GM19438 (cell line): ENCODE measurements around the gene INSYN2B.

Experiments used
- ATAC-seq: cut with Tn5 transposase; IDR thresholded peaks from one replicate; pipeline ENCODE4 v1.9.1; 2021; ENCODE audit warnings: low read depth; ENCODE audit not compliant: unreplicated experiment

The INSYN2B gene

GRCh38 chr5:169897481-169897880 lies 82.8 kb downstream of the INSYN2B start:
- ATAC-seq: no peak

DNA sequence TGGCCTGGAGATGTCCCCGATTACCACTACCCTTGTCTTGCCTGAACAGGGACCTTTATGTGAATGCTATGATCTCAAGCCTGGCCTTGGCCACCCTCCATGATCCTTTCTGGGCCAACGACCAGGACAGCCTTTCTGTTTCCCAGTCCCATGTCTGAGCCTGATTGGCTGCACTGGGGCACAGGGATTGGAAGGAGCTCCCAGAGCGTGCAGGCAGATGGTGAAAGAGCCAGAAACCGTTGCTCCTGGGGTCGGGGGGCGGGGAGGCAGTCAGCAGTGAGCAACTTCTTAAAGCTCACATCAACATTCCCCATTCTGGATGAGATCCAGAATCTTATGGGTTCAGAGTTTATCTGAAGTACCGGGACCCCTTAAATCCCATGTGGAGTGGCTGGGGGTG lies 84.4 kb downstream of the INSYN2B start:
- no peak for ATAC-seq

DNA sequence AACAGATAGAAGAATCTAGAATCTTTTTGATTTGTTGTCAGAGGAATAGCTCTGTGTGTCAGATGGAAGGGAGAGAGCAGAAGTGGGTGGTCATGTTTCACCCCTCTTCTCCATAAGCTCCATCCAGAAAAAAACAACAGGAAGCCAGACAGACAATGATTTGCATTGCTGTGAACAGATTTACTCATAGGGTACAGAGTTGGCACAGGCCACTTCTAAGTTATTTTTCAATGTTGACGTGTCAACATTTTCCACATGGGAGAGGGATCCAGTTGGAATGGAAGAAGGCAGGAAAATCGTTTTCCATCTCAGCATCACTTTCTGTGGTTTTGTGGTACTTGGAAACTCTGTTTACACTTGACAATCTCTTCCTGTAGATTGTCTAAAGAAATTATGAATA lies 86.7 kb downstream of the INSYN2B start:
- no peak for ATAC-seq

- no peak for ATAC-seq
Measured at GRCh38 chr5:169893010-169893409, 87.3 kb downstream of the INSYN2B start.

GRCh38 chr5:169889572-169889971 lies 90.7 kb downstream of the INSYN2B start:
- ATAC-seq: no peak

DNA sequence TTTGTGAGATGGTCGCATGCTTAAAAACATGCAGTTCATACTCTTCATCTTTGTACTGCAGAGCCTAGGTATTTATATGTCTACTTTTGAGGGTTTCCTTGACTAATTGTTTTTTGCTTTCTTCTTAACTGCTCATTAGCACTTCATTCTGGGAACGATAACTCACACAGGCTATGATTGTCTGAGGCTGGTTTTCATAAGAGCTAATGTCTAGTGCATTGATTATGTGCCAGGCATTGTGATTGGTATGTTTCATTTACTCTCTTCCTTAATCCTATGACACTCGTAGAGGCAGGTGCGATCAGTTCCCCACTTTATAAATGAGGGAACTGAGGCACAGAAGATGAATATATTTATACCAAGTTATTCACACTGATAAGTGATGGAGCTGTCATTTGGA lies 93.6 kb downstream of the INSYN2B start:
- no peak for ATAC-seq

DNA sequence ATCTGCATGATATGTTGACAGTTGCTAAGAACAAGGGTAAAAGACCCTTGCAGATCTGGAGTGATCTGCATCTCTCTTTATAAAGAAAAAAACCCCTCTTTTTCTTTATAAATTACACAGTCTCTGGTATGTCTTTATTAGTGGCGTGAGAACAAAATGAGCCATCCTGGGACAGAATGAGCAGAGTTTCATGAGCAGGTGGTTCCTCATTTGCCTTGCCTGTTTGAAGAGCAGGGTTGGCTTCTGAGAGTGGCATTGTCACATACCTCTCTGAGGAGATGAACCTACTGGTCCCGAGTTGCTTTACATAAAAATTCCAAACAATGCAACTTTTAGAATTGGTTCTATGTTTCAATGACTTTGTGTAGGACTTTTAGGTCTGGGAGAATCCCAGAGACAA lies 94.3 kb downstream of the INSYN2B start:
- ATAC-seq: no peak

DNA sequence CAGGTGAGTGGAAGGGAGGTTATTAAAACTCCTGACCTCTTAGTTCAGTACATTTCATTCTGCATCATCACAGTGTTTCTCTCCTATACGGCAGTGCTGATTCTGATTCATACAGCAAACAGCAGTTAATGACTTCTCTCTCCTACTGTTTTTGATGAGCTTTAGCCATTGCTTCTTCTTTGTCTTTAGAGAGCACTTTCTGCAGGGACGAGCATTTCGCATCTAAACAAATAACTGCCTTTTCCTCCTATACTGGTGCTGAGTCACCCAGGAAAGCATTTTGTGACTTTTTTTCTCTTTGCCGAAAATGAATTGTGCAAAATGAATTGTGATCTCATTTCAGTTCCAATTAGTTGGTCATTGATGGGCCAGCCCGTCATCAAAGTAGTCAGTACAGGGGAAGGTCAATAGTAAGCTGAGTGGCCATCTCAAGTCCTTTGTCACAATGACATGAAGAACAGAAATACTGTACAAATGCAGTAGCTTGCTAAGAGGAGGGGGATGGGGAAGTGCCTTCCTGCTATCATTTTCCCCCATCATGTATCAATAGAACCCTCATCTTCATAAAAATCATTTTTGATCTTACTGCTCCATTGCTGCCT lies 98.5 kb downstream of the INSYN2B start:
- no peak for ATAC-seq

- ATAC-seq: no peak
Measured at GRCh38 chr5:169880785-169881184, 99.5 kb downstream of the INSYN2B start.

- ATAC-seq: no peak
Measured at GRCh38 chr5:169880012-169880663, 100.2 kb downstream of the INSYN2B start.

DNA sequence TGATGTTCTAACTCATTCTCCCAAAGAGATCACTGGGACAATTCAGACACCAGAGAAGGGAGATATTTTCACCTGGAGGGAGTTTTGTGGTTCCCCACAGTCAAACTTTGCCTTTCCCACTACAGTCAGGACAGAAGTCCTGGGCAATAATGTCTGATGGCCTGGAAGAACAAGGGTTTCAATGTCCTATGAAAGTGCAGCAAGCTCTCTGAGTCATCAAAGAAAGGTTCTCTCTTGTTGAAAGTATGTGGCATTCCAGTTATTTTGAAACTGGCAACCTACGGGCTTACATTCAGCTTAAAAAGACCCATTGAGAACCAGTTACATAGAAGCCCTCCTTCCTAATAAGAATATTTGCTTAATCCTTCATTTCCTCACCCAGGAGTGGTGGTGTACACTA lies 103.9 kb downstream of the INSYN2B start:
- no peak for ATAC-seq

DNA sequence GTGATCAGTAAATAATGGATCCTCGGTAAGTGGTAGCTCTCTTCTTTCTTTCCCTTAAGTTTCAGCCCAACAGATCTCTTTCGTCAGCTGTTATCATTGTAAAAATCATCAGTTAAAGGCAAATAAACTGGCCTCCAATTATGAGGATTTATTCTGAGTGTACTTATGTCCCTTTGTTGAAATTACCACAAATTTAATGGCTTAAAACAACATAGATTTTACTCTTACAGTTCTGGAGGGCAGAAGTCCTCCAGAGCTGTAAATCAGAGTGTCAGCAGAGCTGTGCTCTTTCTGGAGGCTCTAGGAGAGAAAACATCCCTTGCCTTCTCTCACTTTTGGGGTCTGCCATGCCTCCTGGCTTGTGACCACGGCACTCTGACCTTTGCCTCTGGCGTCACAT lies 104.6 kb downstream of the INSYN2B start:
- no peak for ATAC-seq

GRCh38 chr5:169875091-169875728 lies 105.1 kb downstream of the INSYN2B start:
- no peak for ATAC-seq

GRCh38 chr5:169874621-169875020 lies 105.7 kb downstream of the INSYN2B start:
- ATAC-seq: no peak

DNA sequence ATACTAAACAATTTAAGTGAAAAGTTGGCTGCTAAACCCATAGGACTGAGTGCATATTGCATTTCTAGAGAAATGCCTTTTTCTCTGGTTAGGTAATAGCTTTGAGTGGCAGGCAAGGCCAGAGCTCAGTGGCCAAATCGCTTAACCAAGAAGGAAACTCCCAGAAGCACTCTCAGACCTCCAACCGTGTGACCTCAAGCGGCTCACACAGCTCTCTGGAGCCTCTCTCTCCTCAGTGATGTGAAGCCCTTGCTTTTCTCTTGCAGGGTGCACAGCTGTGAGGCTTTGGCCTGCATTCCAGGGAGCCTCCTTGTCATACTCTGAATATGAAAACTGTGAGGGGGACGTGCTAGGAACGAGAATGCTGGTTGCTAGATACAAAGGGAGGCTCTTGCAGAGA lies 106.7 kb downstream of the INSYN2B start:
- no peak for ATAC-seq

GRCh38 chr5:169871826-169872490 lies 108.3 kb downstream of the INSYN2B start:
- ATAC-seq: no peak

DNA sequence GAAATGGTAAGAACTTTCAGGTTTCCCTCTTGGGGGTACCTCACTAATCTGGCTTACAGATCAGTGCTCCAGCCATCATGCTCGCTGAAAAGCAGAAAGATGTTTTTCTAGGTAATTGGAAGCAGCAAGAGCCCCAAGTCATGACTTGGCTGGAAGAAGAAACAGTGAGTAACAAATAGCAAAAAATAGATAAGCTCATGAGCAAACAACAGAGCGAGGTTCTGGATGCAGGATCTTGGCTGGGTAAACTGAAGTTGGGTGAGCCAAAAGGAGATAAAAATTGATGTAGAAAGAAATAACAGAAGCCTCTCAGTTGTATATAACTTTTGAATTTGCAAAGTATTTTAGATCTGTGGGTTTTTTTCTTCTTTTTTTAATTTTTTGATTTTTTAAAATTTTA lies 110.1 kb downstream of the INSYN2B start:
- no peak for ATAC-seq

GRCh38 chr5:169869066-169869465 lies 111.2 kb downstream of the INSYN2B start:
- no peak for ATAC-seq

GRCh38 chr5:169867347-169867746 lies 112.9 kb downstream of the INSYN2B start:
- no peak for ATAC-seq

DNA sequence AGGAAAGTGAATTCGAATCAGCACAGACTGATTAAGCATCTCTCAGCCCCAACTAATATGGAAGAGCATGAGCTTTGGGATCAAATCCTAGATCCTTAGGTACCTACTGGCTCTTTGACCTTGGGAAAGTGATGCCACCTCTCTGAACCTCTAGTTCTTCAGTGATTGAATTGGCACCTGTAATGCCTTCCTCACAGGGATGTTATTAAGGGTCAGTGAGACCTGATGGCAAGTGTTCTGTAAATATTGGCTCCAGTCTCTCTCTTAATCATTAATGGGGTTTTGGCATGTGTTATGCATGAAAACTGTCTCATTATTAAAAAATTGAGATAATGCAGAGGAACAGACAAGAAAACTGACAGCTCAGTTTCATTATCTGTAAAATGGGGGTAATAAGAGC lies 115.8 kb downstream of the INSYN2B start:
- no peak for ATAC-seq

DNA sequence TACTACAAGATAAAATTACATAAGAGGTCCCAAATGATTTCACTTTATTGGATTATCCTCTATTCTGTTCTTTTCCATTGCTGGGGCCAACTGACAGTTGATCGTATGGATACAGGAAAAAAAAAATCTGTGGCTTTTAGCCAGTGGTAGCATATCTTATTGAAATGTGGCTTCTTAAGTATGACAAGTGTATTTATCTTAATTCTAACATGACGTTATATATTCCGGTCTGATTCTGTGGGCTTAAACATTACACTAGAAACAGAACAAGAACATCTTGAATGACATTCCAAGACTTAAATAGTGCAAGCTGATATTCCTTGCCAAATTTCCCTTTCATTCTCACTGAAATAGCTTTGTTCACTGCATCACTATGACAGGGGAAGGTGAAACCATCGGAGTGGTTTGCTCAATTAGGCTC lies 117.9 kb downstream of the INSYN2B start:
- ATAC-seq: no peak

DNA sequence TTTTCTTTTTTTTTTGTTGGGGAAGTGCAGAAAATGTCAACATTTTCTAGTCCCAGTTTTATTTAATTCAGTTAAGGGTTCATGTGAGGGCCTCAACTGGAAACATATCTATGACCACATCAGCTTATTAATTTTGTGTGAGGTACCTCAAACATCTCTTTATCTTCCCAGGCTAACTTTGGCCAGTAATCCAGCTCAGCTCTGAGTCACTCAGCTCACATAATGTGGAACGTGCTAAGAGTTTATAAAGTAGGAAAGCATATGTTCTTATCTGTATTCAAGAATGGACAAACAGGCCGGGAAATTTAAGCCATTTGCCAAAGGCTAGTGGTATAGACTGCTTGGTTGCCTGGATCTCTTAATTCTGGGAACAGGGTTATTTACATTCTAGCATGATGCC lies 118.4 kb downstream of the INSYN2B start:
- ATAC-seq: no peak
